HG03064 (cell line): ENCODE measurements around the gene PDZD2.

Experiments used
- ATAC-seq: cut with Tn5 transposase; IDR thresholded peaks from one replicate; pipeline ENCODE4 v1.9.1; 2021; ENCODE audit warnings: low read depth; ENCODE audit not compliant: unreplicated experiment

Gene PDZD2

GRCh38 chr5:32147959-32148358 is 509.0 kb downstream of the PDZD2 start:
- no peak for ATAC-seq

- ATAC-seq, result no peak
Measured at GRCh38 chr5:32150366-32150765, 511.4 kb downstream of the PDZD2 start.

- ATAC-seq, result no peak
Measured at GRCh38 chr5:32151198-32151597, 512.3 kb downstream of the PDZD2 start.

- no peak for ATAC-seq
Measured at GRCh38 chr5:32153723-32154122, 514.8 kb downstream of the PDZD2 start.

GRCh38 chr5:32155211-32155610 is 516.3 kb downstream of the PDZD2 start:
- no peak for ATAC-seq

GRCh38 chr5:32156635-32157034 is 517.7 kb downstream of the PDZD2 start:
- ATAC-seq, result no peak

GRCh38 chr5:32157078-32157477 is 518.1 kb downstream of the PDZD2 start:
- ATAC-seq, result no peak

- no peak for ATAC-seq
Measured at GRCh38 chr5:32158679-32158975, 519.7 kb downstream of the PDZD2 start.

GRCh38 chr5:32159328-32160072 is 520.6 kb downstream of the PDZD2 start:
- no peak for ATAC-seq

- no peak for ATAC-seq
Measured at GRCh38 chr5:32160228-32160627, 521.3 kb downstream of the PDZD2 start.
